Amygdala (tissue), 56 donors: ENCODE measurements around the gene TSHZ3.

ENCODE experiments used
- DNase-seq, 56 donors: peaks; one replicate each; lab custom pipeline; 2025; lab: John Stamatoyannopoulos, UW

TSHZ3 gene

DNA sequence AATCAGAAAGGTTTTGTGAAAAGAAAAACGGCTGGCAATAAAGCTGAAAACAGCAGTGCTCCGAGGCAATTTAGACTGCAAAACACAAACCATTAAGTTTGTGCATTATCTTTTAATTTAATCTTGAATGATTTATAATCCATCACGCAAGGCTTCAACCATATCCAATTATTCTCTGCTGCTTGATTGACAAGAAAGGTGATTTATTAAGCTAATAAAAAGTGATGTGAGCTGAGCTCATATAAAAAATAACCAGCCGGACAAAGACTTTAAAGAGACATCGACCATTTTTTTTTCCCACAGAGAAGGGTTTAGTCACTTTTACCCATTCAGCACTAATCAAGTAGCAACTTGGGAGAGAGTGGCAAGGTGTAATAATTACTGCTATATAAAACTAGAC lies 33.6 kb downstream of the TSHZ3 start:
- no peak for DNase-seq

DNA sequence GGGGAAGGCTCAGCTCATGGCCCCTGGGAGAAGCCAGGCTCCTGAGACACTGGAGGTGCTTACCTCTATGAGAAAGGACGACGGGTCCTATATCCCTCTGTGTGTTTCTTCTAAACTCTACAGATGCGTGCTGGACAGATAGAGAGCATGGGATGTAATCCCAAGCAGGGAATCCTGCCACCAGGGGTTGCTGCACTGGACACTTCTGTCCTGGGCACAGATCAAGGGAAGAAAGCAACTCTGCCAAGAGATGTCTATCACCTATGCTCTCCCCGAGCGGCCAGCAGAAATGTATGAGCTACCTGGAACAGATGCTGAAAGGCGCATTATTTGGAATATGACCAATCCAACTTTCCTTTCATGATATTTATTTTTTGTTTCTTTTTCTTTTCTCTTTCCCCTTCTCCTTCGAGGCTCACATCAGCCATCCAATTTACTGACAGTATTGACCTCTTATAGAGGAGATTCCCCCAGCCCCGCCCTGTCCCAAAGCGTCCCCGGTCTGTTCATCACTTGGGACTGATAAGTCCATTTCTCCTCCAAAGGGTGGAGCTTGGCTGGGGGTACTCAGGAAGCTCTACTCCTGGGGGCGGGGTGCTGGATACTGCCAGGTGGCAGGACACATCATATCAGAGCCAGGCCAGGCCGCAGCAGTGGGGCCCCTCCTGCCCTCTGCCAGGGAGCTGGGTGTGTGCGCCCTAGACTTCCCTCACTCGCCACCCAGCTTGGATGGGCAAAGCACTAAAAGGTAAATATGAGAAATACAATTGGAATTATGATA lies 34.2 kb downstream of the TSHZ3 start:
- peak in 1 of 56 donors; percentile 6 for DNase-seq

DNA sequence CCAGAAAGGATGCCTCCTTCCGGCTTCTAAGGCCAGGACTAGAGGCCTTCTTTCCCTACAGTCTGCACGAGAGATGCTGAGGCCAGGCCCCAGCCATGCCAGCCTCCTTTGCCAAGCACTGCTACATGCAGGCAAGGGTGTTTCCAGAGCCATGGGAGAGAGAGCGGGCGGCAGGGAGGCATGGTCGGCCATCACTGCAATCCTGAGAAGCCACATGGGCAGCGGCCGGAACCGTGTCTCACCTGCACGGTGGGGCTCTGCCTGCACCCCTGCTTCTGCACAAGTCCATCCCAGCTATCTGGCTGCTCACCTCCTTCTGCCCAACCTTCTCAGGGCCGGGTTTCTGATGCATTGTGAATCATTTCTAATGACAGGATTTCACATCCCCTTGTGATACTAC lies 35.1 kb downstream of the TSHZ3 start:
- no peak for DNase-seq

DNA sequence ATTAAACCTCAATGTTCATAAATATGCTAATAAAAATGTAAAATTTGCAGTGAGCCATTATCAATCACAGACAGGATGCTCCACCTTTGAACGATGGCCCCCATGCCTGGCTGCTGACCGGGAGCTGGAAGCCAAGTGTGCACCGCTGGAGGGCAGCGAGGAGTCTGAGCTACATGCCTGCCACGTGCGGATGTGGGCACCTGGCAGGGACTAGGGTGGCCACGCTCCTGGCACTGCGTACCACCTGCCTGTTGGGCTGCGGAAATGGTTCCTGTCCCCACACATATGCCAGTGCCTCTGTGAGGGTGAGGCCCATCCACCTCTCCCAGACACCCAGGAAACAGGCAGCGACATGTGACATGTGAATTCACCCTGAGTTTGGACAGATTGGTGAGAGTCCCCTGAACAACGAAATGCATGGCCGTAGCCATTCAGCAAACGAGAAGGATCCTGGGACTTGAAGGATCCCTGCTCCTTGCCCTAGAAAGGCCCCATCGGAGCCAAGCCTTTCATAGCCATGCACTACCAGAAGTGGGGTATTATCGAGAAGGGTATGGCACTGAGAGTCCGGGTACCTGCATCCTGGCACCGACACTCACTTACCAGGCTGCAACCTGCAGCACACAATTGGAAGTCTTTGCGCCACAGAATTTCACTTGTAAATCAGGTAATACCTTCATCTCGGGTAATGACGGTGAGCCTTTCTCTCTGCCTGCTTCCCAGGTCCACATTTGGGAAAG lies 35.8 kb downstream of the TSHZ3 start:
- no peak for DNase-seq

DNA sequence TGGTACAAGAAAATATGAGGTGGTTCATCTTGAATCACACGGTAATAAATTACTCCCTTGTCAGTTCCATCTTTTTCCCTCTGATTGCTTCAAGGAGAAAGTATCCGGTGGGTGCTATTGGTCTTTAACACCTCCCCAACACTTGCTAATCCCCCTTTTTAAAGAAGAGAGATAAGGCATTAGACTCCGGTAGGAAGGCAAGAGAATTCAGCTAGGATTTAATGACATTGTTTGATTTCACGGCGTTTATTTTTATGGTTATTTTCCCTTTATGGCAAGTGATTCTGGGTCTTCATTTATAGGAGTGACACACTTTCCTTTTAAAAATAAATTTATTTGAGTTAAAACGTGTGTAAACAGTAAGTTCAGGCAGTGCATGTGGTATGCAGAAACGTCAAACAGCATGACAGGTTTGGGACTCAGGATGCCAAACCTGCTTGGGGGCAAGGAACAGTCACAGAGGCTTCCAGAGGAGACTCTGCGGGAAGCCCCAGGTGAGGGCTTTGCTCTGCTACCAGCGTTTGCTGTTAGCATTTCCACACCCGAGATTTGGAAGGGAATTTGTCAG lies 36.5 kb downstream of the TSHZ3 start:
- no peak for DNase-seq

DNA sequence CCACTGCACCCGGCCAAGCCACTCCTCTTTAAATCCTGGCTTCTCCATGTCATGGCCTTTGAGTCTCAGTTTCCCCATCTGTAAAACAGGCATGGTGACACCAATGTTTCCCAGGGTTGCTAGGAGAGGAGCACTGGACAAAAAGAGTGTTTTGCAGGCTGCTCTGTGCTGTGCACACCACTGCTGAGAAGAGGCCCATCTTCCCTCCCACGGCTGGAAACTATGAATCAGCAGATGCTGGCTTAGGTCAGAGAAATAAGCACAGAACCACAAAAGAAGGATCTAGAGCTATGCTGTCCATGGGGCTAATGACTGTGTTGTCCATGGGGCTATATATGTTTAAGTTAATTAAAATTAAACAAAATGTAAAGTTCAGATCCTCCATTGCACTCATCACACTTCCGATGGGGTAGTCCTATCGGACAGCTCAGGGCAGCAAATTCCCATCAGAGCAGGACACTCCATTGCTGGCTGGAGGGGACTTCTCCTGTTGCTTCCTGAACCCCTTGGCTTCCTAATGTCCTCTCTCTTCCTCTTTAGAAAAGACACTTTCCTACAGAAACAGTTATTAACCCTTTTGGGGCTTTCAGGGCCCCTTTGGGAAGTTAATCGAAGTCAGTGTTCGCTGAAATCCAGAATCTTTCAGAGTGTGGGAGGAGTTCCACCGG lies 37.1 kb downstream of the TSHZ3 start:
- DNase-seq, result no peak

DNA sequence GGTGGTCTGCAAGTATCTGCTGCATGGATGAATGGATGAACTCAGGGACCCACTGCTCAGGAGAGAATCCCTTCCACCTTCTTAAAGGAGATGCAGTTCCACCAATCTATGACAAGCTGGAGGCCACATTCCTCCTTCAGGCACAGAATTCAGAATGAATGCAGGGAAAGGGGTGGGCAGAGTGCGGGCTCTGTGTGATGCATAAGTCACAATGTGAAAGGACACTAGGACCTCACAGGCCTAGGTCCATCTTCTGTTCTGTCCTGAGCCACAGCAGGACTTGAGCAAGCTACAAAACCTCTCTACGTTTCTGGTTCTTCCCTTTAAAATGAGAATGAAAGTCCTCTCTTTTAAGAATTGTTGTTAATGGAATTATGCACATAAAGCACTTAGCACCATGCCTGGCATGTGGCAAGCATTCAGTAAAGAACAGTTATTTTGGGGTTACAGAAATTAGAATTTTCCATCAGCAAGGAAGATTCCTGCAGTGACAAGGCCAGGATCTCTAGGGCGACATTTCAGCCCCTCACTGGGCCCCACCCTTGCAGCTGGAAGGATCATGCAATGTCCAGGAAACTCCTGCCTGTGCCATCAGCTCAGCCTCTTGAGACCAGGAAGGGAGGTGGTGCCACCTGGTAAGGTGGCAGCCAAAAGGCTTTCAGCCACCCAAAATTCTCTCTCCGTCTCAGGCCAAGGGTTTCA lies 38.7 kb downstream of the TSHZ3 start:
- no peak for DNase-seq

DNA sequence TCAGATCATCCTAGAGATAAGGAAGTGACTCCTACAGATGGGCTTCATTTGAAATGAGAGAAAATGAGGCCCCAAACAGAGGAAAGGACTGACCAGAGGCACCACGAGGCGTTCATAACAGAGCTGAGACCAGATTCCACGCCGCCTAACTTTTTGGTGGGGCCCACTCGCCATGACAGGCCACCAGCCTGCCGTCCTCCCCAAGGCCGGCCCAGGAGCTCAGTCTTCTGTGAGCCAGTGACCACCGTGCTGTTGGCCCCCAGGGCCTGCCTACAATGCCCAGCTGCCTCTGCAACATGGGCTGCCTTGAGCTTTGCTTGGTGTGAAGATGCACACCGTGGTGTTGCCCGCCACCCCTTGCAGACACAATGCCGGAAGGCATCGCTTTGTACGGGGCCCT lies 40.5 kb downstream of the TSHZ3 start:
- DNase-seq, result no peak

DNA sequence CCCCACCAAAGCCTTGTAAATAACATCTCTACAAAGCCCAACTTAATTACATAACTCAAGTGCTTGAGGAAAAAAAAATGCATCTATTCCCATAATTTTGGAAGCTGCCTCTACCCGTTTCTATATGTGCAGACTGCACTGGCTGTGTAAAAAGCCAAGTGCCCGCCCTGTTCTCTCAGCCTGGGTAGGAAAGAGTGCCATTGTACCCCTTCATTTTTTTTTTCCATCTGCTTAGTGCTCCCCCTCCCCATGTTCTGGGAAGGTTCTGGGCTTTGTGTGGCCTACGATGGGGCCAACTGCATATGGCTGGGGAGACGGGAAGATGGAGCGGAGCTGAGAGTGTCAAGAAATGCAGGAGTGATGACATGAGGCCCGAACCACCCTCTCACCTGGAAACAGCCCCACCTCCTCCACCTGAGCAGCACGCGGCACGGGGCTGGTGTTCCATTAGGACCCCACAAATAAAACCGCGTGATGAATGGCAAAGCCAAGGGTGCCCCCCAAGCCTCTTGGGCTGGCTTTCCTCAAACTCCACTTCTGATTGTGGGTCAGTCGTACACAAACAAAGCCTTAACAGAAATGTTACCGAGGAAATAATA lies 42.1 kb downstream of the TSHZ3 start:
- no peak for DNase-seq

DNA sequence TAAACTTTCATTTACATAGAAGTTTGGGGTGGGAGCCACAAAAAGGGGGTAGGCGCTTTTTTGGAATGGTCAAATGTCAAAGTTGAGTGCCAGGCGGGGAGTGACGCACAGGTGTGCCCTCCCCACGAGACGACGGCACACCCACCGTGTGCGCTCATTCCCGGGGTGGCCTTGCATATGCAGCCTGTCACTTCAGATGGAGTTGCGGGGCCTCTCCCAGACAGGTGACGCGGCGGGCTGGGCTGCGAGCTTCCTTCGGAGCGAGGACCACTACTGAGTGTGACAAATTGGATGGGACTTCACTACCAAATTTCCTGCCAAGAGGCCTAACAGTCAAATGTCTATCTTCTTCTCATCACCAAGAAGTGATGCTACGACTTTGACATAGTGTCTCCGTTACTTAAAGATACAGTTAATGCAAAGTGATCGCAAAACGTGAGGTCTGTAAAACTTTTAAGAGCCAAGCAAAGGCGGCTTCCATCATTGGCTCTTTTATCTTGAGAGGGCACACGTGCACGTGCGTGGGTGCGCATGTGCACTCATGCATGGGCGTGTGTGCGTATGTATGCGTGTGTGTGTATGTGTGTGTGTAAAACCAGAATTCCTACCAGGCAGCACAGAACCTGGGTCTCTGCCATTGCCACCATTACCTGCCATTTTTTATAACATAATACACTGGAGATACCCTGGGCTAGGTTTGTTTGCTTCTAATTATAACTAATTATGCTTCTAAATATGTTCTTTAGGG lies 43.1 kb downstream of the TSHZ3 start:
- no peak for DNase-seq

DNA sequence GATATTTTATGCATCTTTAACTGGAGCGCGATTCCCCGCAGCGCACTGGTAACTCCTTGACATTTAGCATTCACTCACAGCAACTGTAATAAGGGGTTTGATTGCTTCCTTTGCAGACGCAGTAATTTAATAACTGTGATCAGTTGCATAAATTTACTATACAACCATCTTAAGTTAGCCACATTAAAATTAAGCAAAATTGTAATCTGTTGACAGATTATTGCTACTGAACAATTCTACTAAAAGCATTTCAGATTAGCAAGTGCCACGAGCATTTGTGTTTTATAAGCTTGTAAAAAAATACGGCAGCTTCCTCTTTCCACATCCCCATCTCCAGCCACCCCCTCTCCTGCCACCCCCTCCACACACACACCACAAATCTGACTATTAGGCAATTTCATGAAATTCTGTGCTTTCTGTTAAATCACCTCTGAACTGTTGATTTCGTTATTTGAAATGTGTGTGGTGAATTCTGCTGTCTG lies 44.4 kb downstream of the TSHZ3 start:
- no peak for DNase-seq

DNA sequence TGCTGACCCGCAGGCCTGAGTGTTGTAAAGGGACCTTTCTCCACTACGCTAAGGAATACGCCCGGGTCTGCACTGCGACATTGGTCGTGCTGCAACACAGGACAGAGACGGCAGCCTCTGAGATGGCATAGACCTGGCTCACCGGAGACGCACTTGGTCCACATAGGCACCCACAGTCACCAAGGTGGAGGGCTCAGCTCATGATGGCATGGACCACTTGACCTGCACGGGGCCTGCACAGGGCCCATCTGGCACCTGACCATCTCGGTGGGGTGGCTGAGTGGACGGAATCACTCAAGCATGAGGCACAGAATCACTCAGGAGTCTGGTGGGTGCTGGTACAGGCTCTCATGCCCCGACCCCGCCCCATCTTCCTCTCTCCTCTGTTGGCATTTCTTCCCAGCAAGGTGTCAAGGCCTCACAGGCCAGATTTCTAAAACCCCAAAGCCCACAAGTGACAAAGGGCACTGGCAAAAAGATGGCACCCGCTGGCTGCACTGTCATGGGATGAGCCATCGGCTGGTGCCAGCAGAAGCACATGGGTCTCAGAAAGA lies 45.9 kb downstream of the TSHZ3 start:
- DNase-seq, result no peak

DNA sequence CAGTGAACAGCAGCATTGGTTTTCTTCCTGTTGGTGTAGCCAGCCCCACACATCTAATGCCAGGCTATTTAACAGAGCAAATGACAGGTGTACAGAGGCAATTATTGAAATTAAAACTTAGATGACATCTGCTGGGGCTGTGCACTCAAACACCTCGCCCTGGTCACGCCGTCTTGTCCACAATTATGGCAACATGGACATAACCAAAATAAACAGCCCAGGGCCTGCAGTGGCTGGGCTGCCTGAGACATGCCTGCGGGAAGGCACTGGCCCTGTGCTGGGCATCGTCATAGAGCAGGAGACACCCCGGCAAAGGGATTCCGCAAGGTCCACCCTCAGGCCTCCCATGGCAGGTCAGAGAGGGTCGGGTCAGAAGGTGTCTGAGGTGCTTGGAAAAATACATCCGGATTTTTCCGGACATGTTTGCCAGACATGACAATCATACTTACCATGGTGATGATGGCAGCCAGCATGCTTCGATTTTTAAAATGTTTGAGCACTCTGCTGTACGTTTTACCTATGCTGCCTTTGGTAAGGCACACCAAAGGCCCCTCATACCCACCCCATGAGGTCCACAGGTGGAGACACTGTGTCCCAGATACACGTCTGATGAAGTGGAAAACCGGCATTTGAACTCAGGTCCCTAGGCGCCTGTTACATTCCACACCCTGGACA lies 47.8 kb downstream of the TSHZ3 start:
- no peak for DNase-seq

DNA sequence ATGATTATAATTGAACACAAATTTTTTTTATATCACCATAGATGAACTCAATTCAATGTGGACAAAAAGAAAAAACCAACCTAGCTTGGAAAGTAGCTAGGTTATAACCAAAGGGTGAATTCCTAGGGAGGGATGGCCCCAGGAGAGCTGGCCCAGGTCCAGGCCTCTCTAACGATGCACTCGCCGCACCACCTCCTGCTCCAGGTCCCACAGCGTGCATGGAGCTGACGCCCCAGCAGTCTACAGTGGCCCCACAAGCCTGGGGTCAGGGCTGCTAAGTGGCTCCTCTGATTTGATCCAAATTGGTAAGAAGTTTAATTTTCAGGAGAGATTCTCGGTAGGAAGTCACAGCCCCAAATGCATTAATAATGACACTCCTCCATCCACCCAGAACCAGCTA lies 48.8 kb downstream of the TSHZ3 start:
- no peak for DNase-seq

DNA sequence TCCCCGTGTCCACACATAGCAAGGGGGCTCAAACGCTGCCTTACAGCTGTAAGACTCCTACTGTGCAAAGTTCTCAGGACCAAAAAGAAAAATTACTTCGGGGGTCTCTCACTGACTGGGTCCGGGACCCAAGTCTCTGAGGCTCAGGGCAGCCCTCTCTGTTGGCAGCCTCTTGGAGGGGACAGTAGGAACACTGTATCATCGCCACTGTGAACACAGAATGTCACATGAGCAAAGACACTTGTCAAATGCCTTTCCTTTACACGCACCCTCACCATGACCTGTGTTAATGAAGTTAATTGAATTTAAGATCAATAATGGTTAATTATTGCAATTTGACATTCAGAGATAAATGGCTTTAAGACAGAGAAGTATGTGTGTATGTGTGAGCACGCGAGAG lies 49.6 kb downstream of the TSHZ3 start:
- no peak for DNase-seq

DNA sequence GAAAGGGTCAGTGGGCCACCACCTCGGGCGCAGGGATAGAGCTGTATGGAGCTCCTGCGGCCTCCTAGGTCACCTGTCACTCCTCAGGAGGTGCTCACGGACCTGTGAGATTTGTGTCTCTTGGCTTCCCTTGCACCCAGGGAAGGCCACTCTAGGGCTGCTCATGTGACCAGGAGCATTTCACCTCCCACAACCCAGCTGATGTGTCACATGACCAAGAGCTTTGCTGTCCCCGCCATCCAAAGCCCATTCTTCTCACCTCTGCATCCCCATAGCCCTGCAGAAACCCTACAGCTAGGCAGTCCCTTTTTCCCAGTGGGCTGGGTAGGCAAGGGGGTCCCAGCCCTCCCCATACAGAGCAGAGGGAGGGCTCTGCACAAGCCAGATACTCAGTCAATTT lies 51.2 kb downstream of the TSHZ3 start:
- DNase-seq, result no peak

DNA sequence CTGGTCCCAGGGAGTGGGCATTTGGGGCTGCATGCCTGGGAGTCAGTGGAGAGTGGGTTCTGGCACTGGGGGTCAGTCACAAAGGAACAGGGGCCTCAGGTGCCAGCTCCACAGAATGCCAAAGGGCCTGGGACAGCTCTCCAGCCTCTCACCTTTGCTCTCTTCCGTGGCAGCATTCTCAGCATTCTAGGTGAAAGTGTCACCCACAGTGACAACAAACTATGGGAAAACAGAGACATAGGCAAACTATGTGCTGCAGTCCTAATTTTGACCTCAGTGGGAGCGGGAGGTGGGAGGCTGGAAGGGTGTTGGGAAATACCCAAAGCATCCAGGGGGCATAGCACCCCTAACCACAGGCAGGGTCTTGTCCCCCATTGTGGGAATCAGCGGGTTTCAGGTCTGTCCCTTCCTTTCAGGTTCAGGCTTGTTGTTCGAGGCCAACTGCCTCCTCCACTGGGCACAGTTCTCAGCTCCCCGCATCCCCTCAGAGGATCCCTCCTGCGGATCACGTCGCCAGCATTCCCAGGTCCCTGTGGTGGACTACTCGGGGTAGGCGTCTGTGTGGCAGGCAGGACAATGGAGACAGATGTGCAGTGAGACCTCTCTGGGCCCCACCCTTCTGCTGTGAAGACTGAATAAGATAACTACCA lies 52.4 kb downstream of the TSHZ3 start:
- no peak for DNase-seq

DNA sequence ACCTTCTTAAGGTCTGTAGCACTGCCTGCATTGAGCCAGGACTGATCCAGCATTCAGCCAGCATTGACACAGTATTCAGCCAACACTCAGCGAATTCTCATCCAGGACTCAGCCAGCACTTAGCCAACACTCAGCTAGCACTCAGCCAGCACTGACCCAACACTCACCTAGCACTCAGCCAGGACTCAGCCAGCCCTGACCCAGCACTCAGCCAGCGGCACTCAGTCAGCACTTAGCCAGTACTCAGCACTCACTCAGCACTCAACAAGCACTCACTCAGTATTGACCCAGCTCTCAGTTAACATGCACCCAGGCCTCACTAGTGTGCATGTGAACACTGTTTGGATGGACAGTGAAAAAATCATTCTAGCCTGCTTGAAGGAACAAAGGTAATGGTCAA lies 55.0 kb downstream of the TSHZ3 start:
- no peak for DNase-seq
